GM19463 (cell line): ENCODE data around the gene CLUH.
"Not testable (repeated sequence)": the region's sequence is repeated elsewhere in the genome, so short reads cannot be mapped to it uniquely, and the experiment has no call there.

ENCODE experiments used
- ATAC-seq: cut with Tn5 transposase; IDR thresholded peaks from one replicate; pipeline ENCODE4 v1.9.1; 2021; ENCODE audit warnings: mild to moderate bottlenecking, moderate library complexity; ENCODE audit not compliant: unreplicated experiment

Gene CLUH

GRCh38 chr17:2703606-2704005, 8.0 kb downstream of the CLUH start:
- ATAC-seq = no peak

GRCh38 chr17:2703181-2703580, 8.4 kb downstream of the CLUH start:
- no peak for ATAC-seq

- ATAC-seq = no peak
Measured at GRCh38 chr17:2701996-2702741, 9.4 kb downstream of the CLUH start.

DNA sequence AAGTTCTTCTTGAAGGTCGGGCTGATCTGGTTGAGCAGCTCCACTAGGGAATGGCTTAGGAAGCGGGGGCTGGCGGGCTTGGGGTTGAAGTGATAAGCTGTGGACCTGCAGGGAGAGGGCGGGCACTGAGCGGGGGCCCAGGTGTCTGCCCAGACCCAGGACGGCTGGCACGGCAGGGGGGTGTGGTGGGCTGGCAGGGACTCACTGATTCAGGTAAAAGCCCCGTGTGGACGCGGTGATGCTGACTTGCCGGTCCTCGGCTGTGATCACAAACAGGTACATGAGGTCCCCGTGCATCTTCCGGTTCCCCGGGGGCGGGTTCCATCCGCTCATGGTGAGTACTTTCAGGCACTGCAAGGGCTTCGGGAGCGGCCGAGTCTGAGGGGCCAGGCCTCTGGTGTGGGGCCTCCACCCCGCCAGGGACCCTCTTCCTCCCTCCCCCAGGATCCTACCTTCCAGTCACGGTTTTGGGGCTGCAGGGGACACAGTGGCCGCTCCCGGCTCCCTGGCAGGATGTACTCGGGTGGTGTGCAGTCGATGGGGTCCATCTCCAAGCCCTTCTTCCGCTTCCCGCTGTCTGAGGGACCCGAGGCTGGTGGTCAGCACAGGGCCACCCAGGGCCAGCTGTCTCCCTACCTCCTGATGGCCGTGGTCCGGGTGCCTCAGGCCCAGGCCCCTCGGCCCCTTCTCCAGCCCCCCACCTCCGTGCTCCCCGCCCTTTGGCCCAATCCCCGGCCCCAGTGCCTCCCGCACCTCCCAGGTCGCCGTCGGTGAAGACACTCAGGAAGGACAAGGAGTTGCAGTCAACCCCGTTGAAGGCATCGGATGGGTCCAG, 10.2 kb downstream of the CLUH start:
- ATAC-seq = no peak

DNA sequence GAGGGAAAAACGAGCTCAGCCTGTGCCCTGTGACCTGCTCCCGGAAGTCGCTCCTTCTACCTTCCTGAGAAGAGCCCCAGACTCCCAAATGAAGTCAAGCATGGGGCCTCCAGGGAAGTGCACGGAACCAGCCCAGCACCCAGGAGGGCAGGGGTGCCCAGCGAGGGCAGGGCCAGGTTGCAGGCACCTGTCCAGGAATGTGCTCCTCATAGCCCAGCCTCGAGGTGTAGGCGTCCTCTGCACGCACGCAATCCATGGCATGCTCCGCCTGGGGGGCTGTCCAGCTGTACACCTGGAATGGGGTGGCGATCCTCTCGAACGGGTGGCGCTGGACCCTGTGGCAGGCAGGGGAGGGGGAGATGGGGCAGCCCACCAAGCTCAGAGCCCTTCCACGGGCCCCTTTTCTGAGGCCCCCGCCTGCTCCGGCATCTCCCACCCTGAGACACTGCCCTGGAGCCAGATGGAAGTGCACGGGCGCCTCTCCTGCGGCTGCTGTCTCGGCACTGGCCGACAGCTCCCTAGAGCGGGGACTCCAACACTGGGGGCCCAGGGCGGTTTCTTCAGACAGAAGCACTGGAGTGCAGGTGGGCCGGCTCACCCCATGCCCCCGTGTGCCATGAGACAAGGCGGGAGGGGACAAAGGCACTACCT, 10.9 kb downstream of the CLUH start:
- no peak for ATAC-seq

DNA sequence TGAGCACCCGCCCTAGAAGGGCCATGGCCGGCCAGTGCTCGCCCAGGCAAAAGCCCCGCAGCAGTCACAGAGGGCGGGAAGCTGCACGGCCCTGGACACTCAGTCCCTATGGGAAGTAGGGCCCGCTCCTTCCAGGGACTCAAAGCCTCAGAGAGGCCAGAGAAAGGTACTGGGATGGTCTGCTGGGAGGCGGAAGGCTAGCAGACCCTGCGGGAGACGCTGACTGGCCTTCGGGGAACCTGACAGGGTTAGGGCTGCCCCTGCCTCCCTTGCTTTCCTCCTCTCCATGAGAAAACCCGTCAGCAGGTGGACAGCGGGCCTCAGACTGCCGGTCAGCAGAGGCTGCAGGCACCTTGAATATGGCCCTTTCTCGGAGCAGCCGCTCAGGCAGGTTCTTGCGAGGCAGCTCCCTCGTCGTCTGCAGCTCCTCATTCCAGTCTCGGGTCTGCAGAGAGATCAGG, 11.5 kb downstream of the CLUH start:
- no peak for ATAC-seq

DNA sequence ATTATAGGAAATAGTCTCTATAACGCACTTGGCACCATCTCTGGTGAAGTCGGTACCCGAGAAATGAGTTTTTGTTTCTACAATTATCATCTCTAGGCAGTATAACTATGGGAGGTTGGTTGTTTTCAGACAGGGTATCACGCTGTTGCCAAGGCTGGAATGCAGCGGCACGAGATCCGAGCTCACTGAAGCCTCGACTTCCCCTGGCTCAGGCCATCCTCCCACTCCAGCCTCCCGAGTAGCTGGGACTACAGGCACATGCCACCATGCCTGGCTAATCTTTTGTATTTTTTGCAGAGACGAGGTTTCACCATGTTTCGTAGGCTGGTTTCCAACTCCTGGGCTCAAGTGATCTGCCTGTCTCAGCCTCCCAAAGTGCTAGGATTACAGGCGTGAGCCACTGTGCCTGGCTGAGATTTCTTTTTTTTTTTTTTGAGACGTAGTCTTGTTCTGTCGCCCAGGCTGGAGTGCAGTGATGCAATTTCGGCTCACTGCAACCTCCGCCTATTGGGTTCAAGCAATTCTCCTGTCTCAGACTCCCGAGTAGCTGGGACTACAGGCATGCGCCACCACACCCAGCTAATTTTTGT, 12.3 kb downstream of the CLUH start:
- ATAC-seq = not testable (repeated sequence)

GRCh38 chr17:2697611-2698162, 13.9 kb downstream of the CLUH start:
- no peak for ATAC-seq

DNA sequence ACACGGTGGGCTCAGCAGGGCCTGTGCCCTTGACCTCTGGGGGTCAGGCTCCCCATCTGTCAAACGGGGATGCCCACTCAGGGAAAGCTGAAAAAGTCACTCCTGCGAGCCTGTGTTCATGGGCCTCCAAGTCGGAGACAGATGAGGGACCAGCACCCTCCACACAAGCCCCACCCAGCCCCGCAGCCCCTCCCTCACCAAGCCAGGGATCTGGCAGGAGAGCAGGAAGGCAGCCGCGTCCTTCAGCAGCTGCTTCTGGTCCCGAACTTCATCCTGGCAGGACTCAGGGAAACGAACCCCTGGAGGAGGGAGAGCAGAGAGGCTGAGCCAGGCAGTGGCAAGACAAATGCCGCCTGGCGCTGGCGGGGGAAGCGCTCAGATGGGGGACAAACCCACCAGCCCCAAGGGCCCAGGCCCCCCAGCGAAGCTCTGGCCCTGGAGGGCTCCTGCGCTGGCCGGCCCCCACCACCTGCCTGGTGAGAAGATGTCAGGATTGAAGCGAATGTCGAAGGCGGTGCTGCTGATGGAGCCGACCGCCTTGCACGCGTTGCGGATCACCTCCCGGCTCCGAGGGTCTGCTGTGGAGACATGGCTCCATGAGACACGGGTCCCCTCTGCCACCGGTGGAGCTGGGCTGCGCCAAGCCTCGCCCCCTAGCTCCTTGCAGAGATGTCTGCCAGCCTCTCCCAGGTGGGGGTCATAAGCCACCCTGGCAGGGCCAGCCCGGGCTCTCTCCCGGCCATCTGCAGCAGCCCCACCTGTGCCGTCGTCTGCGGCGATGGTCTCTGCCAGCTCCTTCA, 15.4 kb downstream of the CLUH start:
- ATAC-seq = no peak

GRCh38 chr17:2695243-2695960, 16.2 kb downstream of the CLUH start:
- ATAC-seq = no peak

DNA sequence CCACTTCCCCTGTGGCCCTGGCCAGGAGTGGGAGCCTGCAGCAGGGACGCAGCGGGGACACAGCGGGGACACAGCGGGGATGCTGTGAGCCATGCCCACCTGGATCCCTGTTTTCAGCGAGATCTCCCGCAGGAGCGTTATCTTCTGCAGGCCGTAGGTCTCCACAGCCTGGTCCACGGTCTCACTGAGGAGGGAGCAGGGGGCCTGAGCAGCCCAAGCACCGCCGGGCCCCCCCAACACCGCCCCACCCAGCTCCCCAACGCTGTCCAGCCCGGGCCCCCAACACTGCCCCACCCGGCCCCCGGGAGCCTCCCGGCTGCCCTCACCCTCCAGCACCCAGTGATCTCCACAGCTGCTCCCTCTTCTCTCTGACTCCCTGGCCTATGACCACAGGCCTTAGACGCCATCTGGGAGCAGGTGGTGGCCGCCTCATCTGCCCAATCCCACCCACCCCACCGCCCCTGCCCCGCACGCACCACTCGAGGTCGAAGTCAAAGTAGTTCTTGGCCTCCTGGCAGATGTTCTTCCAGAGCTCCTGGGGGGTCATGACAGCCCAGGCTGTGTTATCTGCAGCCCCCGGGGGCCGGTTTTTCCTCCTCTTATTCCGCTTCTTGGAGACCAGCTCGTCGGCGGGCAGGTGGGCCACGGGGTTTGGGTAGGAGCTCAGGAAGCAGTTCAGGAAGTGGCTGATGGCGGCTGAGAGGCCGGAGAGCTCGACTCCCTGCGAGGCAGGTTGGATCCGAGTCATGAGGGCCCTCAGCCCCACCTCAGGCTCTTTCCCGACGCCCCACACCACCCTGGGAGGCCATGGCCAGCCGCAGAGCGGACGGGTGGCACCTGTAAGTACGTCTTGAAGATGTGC, 17.0 kb downstream of the CLUH start:
- ATAC-seq = no peak

GRCh38 chr17:2693561-2694380, 17.8 kb downstream of the CLUH start:
- no peak for ATAC-seq

DNA sequence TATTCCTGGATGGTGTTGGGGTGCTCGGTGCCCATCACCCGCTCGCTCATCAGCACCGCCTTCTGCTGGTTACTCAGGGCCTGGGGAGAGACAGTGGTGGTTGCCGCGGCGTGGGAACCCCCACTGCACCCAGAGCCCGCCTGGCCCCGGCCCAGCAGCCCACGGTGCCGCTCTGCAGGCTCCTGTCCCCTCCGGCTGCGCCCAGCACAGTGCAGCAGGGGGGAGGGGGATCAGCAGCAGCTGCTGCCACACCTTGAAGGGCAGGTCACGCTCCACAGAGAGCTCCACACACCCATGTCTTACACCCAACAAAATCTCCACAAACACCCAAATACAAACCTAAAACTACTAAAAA, 18.8 kb downstream of the CLUH start:
- ATAC-seq = no peak

- no peak for ATAC-seq
Measured at GRCh38 chr17:2691965-2692780, 19.4 kb downstream of the CLUH start.

DNA sequence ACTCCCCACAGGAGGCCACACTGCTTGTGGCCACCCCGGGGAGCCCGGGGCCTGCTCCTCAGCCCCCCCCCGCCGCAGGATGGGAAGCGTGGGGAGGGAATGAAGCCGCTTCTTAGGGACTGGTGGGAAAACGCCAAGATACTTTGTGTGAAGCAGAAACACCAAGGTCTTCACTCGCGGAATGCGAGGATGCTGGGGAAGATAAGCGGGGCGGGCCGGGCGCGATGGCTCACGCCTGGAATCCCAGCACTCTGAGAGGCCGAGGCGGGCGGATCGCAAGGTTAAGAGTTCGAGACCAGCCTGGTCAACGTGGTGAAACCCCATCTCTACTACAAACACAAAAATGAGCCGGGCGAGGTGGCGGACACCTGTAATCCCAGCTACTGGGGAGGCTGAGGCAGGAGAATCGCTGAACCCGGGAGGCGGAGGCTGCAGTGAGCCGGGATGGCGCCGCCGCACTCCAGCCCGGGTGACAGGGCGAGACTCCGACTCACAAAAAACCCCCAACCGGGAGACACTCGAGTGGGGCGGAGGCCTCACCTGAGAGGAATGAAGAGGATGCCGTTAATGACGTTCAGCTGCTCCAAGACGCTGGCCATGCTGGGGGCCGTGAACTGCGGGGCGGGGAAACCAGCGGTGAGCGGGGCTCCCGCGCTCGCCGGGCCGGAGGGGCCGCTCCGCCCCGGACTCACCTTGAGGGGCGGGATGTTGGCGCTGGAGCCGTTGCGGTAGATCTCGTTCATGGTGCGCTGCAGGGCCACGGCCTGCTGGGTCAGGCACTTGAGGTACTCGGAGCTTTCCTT, 20.3 kb downstream of the CLUH start:
- ATAC-seq = no peak
